Measurements from ENCODE around the gene TNC.

TNC gene

GRCh38 chr9:115079156-115079555, 38.8 kb downstream of the TNC start:
- Histone ChIP-seq H3K27me3 (no peaks in the 10 kb centered on the region), H3K27ac (no peak overlapping the region), H3K4me1 (peaks cover 0 to 11% (median 0%) of the 10 kb centered on the region in 10 experiments; a peak in 2 of 20 replicates), H4K20me1 (no peaks in the 10 kb centered on the region), H3K4me2 (peak overlapping the region in 1 of 11 experiments; percentile 27; a peak in 1 of 22 replicates), H3K4me3 (no peak overlapping the region), H3K9me3 (replicated peaks in 1 of 11) (no peaks in the 10 kb centered on the region), H3K9ac (no peak overlapping the region), H3K36me3 (no peaks in the 10 kb centered on the region)
- no peak for TF ChIP-seq Cebpa-rat (IDR thresholded peaks at IDR 0.05)

DNA sequence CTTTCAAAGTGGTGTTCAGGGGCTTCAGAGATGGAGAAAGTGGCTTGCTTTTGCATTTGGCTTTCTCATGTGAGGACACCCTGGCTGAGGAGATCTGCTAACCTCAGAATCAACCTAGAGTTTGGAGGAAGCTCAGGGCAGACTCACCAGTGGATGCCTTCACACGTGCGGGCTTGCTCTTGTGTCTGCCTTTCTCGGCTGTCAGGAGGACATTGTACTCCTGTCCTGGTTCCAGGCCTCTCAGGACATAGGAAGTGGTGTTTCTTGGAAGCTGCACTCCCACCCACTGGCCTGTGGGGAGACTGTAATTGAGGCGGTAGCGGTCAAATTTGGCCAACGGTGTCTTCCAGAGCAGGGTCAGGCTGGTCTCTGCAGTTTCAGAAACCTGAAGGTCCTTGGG, 44.5 kb downstream of the TNC start:
- Histone ChIP-seq H3K9me3 (replicated peaks in 1 of 11) (no peaks in the 10 kb centered on the region), H4K20me1 (no peaks in the 10 kb centered on the region), H3K4me2 (no peak overlapping the region), H3K4me1 (no peaks in the 10 kb centered on the region; a peak in 1 of 20 replicates), H3K36me3 (no peaks in the 10 kb centered on the region), H3K27me3 (no peaks in the 10 kb centered on the region), H3K9ac (no peak overlapping the region), H3K4me3 (no peak overlapping the region), H3K27ac (no peak overlapping the region)
- TF ChIP-seq Cebpa-rat (IDR thresholded peaks at IDR 0.05), result no peak

GRCh38 chr9:115071176-115071575, 46.8 kb downstream of the TNC start:
- Histone ChIP-seq H3K9me3 (replicated peaks in 1 of 11) (no peaks in the 10 kb centered on the region), H3K27me3 (no peaks in the 10 kb centered on the region), H3K4me1 (no peaks in the 10 kb centered on the region), H3K36me3 (no peaks in the 10 kb centered on the region), H3K4me3 (no peak overlapping the region), H3K27ac (no peak overlapping the region), H3K4me2 (no peak overlapping the region), H3K9ac (no peak overlapping the region), H4K20me1 (no peaks in the 10 kb centered on the region)
- no peak for TF ChIP-seq Cebpa-rat (IDR thresholded peaks at IDR 0.05)

- Histone ChIP-seq H4K20me1 (no peaks in the 10 kb centered on the region), H3K27me3 (no peaks in the 10 kb centered on the region), H3K36me3 (no peaks in the 10 kb centered on the region), H3K9me3 (replicated peaks in 1 of 11) (no peaks in the 10 kb centered on the region), H3K4me3 (no peak overlapping the region), H3K9ac (no peak overlapping the region), H3K4me2 (no peak overlapping the region), H3K27ac (no peak overlapping the region), H3K4me1 (no peaks in the 10 kb centered on the region)
- TF ChIP-seq Cebpa-rat (IDR thresholded peaks at IDR 0.05), result no peak
Measured at GRCh38 chr9:115069771-115070170, 48.2 kb downstream of the TNC start.

DNA sequence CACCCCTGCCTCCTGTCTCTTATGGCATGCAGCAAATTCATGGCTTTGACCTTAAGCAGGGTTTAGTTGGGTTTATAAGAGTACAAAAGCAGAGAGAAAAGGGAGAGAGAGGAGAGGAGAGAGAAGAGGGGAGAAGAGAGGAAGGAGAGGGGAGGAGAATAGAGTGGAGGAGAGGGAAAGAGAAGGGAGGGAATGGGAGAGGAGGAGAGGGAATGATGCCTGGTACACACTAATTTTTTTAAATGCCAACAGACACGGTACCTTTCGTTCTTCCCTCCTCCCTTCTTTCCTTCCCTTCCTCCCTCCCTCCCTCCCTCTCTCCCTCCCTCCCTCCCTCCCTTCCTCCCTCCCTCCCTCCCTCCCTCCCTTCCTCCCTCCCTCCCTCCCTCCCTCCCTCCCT, 48.7 kb downstream of the TNC start:
- no peak for TF ChIP-seq Cebpa-rat (IDR thresholded peaks at IDR 0.05)
- Histone ChIP-seq H3K9ac (no peak overlapping the region), H3K4me3 (no peak overlapping the region), H3K36me3 (no peaks in the 10 kb centered on the region), H3K4me2 (no peak overlapping the region), H3K27ac (no peak overlapping the region), H3K4me1 (no peaks in the 10 kb centered on the region), H4K20me1 (no peaks in the 10 kb centered on the region), H3K27me3 (no peaks in the 10 kb centered on the region), H3K9me3 (replicated peaks in 1 of 11) (no peaks in the 10 kb centered on the region)

DNA sequence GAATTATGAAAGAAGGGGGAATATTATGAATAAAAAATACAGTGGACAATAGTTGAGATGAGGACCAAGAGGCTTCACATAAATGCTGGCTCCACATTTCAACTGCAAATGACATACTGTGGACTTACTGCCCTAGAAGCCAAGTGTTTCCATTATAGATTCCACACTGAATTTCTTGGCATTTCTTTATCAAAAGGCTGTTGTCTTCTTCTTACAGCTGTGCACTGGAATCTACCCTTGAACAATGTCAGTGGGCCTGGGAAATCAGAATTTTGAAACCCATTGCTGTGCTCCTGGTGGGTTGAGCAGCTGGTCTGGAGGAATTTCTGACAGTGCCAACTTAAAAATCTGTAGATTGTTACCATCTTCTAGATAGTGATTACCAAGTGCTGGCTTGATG, 49.9 kb downstream of the TNC start:
- no peaks in the 10 kb centered on the region for H4K20me1 ChIP-seq
- TF ChIP-seq Cebpa-rat (IDR thresholded peaks at IDR 0.05), result no peak
- no peaks in the 10 kb centered on the region for H3K27me3 ChIP-seq
- H3K4me2 ChIP-seq, result no peak overlapping the region
- H3K4me1 ChIP-seq, result peaks cover 0 to 6% (median 0%) of the 10 kb centered on the region in 10 experiments; a peak in 2 of 20 replicates
- H3K36me3 ChIP-seq, result no peaks in the 10 kb centered on the region
- no peak overlapping the region for H3K4me3 ChIP-seq
- no peaks in the 10 kb centered on the region for H3K9me3 ChIP-seq (replicated peaks in 1 of 11)
- no peak overlapping the region for H3K9ac ChIP-seq
- H3K27ac ChIP-seq, result no peak overlapping the region

DNA sequence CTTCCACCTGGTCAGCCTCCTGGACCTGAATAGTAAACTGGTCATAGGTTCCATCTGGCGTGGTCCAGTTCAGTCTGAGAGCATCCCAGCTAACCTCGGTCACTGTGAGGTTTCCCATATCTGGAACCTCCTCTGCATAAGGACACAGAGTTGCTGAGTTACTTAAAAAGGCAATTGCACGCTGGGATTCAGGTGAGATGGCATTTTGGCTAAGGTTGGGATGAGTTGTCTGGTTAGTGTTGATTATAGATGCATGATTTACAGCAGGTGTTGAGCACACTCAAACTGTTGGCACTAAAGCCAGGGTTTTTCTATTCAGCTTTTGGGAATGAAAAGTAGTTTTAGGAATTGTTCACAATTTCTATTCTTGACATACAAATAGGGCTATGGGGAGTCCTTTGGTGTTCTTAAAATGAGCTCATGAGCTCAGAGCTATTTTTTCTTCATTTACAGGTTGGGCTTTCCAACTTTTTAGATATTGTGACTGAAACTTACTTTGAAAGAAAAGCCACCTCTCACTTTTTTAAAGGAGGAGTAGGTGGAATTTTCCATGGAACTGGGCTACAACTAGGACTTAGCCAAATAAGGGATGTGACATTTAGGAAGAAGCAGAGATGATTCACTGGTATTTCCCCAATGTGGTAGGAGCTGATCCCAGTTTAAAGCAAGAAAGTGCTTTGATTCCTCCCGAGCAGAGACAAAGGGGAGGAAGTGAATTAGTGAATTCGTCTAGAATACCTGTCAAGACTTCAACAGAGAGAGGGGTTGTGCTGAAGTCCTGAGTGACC, 54.7 kb downstream of the TNC start:
- Histone ChIP-seq H3K4me2 (peak overlapping the region in 2 of 11 experiments; percentile 8 to 47; a peak in 2 of 22 replicates), H3K27ac (no peak overlapping the region), H3K9me3 (replicated peaks in 1 of 11) (no peaks in the 10 kb centered on the region), H3K4me3 (no peak overlapping the region), H3K27me3 (peaks cover 0 to 3% (median 0%) of the 10 kb centered on the region in 11 experiments; a peak in 1 of 22 replicates), H3K4me1 (peaks cover 0 to 23% (median 0%) of the 10 kb centered on the region in 10 experiments; a peak in 2 of 20 replicates), H3K9ac (no peak overlapping the region), H3K36me3 (no peaks in the 10 kb centered on the region), H4K20me1 (no peaks in the 10 kb centered on the region)
- TF ChIP-seq Cebpa-rat (IDR thresholded peaks at IDR 0.05), result no peak

DNA sequence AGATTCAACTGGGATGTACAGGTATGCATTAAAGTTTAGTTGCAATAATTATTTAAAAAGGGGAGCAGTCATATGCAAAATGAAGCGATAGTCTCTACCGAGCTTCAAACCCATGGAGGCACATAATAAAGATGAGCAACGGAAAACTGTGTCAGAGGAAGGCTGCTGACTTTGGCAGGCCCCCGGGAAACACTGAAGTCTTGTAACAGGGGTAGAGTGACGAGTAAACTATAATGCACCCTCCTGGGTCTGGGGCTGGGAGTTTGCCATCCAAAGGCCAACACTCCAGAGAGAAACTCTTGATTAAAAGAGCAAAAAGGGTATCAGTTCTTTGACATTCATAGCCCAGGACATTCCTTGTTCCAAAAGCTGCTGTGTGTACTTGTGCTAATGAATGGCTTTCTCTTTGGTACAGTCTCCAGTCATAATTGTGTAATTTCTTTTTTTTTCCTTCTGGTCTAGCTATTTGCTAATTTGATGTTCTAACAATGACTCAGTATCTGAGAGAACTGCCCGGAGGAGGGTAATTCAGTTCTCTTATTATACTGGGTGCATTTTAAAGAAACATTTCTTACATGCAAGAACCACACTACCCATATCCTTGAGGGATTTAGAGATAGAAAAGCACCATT, 59.2 kb downstream of the TNC start:
- Histone ChIP-seq H3K27me3 (peaks cover 0 to 20% (median 0%) of the 10 kb centered on the region in 11 experiments; a peak in 3 of 22 replicates), H3K36me3 (no peaks in the 10 kb centered on the region), H3K4me2 (no peak overlapping the region), H3K27ac (no peak overlapping the region), H3K4me1 (peaks cover 0 to 21% (median 0%) of the 10 kb centered on the region in 10 experiments; a peak in 2 of 20 replicates), H3K4me3 (no peak overlapping the region), H4K20me1 (no peaks in the 10 kb centered on the region), H3K9ac (no peak overlapping the region), H3K9me3 (replicated peaks in 1 of 11) (no peaks in the 10 kb centered on the region)
- TF ChIP-seq Cebpa-rat (IDR thresholded peaks at IDR 0.05), result no peak

GRCh38 chr9:115058175-115058574, 59.8 kb downstream of the TNC start:
- no peak overlapping the region for H3K9ac ChIP-seq
- peaks cover 0 to 22% (median 0%) of the 10 kb centered on the region in 11 experiments; a peak in 3 of 22 replicates for H3K27me3 ChIP-seq
- no peaks in the 10 kb centered on the region for H4K20me1 ChIP-seq
- no peaks in the 10 kb centered on the region for H3K36me3 ChIP-seq
- no peak overlapping the region for H3K4me2 ChIP-seq
- no peak for TF ChIP-seq Cebpa-rat (IDR thresholded peaks at IDR 0.05)
- H3K4me3 ChIP-seq, result no peak overlapping the region
- H3K9me3 ChIP-seq (replicated peaks in 1 of 11), result no peaks in the 10 kb centered on the region
- H3K4me1 ChIP-seq, result peaks cover 0 to 16% (median 0%) of the 10 kb centered on the region in 10 experiments; a peak in 1 of 20 replicates
- no peak overlapping the region for H3K27ac ChIP-seq
